OCI-M1 (cell line): ENCODE results near the gene KCNQ1.

ENCODE experiments used
- DNase-seq: peaks from one replicate; lab custom pipeline; 2025; lab: John Stamatoyannopoulos, UW

KCNQ1 gene

GRCh38 chr11:2443881-2444820, 657 bp upstream of the KCNQ1 start, which contains the start of gene TRPM5:
Gene TRPM5 (minus strand): TSS chr11:2444514. CDS start chr11:2423036, 21,478 bp downstream.
- no peak for DNase-seq

- no peak for DNase-seq
Measured at GRCh38 chr11:2445746-2446551, 1.1 kb downstream of the KCNQ1 start.

GRCh38 chr11:2446590-2447252, 1.9 kb downstream of the KCNQ1 start:
- no peak for DNase-seq

GRCh38 chr11:2447253-2447950, 2.6 kb downstream of the KCNQ1 start:
- no peak for DNase-seq

GRCh38 chr11:2447951-2448650, 3.3 kb downstream of the KCNQ1 start:
- DNase-seq, result no peak

- no peak for DNase-seq
Measured at GRCh38 chr11:2448661-2449547, 4.1 kb downstream of the KCNQ1 start.

GRCh38 chr11:2449548-2450320, 4.9 kb downstream of the KCNQ1 start:
- no peak for DNase-seq

- DNase-seq, result peak; percentile 14
Measured at GRCh38 chr11:2450321-2451041, 5.7 kb downstream of the KCNQ1 start.

GRCh38 chr11:2451336-2451735, 6.5 kb downstream of the KCNQ1 start:
- no peak for DNase-seq

GRCh38 chr11:2451916-2452315, 7.1 kb downstream of the KCNQ1 start:
- DNase-seq, result no peak

- DNase-seq, result no peak
Measured at GRCh38 chr11:2452321-2453012, 7.7 kb downstream of the KCNQ1 start.

- DNase-seq, result no peak
Measured at GRCh38 chr11:2453436-2453835, 8.6 kb downstream of the KCNQ1 start.

GRCh38 chr11:2458321-2458720, 13.5 kb downstream of the KCNQ1 start:
- no peak for DNase-seq

- DNase-seq, result no peak
Measured at GRCh38 chr11:2459016-2459725, 14.4 kb downstream of the KCNQ1 start.

GRCh38 chr11:2459796-2460531, 15.2 kb downstream of the KCNQ1 start:
- DNase-seq, result no peak

GRCh38 chr11:2460540-2461252, 15.9 kb downstream of the KCNQ1 start:
- no peak for DNase-seq
